Subcutaneous abdominal adipose tissue (tissue), 5 donors: ENCODE results near the gene FAM114A1.

Experiments used
- H3K27ac ChIP-seq: one replicate; pipeline ENCODE4 v1.7.0; 2013; ENCODE audit warnings: low read depth, mild to moderate bottlenecking, inconsistent platforms, low read length, moderate library complexity
- H3K27me3 ChIP-seq, 5 donors: one replicate each; pipeline ENCODE4 v1.7.0; 2013; ENCODE audit warnings: low read length in 5 of 5, inconsistent platforms in 1 of 5; ENCODE audit not compliant: control insufficient read depth in 5 of 5, insufficient read depth in 4 of 5
- H3K36me3 ChIP-seq, 5 donors: one replicate each; pipeline ENCODE4 v1.7.0; 2013; ENCODE audit warnings: low read length in 5 of 5; ENCODE audit not compliant: control insufficient read depth in 5 of 5, insufficient read depth in 5 of 5
- H3K4me1 ChIP-seq, 5 donors: one replicate each; pipeline ENCODE4 v1.7.0; 2013; ENCODE audit warnings: low read length in 5 of 5, mild to moderate bottlenecking in 3 of 5, moderate library complexity in 1 of 5; ENCODE audit not compliant: control insufficient read depth in 5 of 5, insufficient read depth in 5 of 5
- H3K4me3 ChIP-seq, 5 donors: one replicate each; pipeline ENCODE4 v1.7.0; 2013; ENCODE audit warnings: low read length in 5 of 5, low read depth in 1 of 5
- H3K9ac ChIP-seq, 5 donors: one replicate each; pipeline ENCODE4 v1.7.0; 2013; ENCODE audit warnings: low read length in 5 of 5, mild to moderate bottlenecking in 4 of 5, moderate library complexity in 3 of 5
- H3K9me3 ChIP-seq, 5 donors: one replicate each; pipeline ENCODE4 v1.7.0; 2013; ENCODE audit warnings: low read length in 5 of 5; ENCODE audit not compliant: control insufficient read depth in 5 of 5
- donor health status: healthy.
- donor health status: healthy.
- donor health status: healthy.
- donor health status: healthy.
- donor health status: healthy.

Gene FAM114A1

GRCh38 chr4:38832206-38832605 lies 35.4 kb upstream of the FAM114A1 start:
- Histone ChIP-seq H3K4me3 (no peak overlapping the region), H3K27me3 (no peaks in the 10 kb centered on the region), H3K27ac (no peak overlapping the region), H3K36me3 (no peaks in the 10 kb centered on the region), H3K4me1 (peaks cover 0 to 7% (median 0%) of the 10 kb centered on the region in 5 donors), H3K9me3 (peaks cover 0 to 13% (median 7%) of the 10 kb centered on the region in 5 donors), H3K9ac (no peak overlapping the region)

- H3K4me3 ChIP-seq: no peak overlapping the region
- H3K27ac ChIP-seq: no peak overlapping the region
- no peaks in the 10 kb centered on the region for H3K36me3 ChIP-seq
- H3K9ac ChIP-seq: no peak overlapping the region
- peaks cover 0 to 13% (median 7%) of the 10 kb centered on the region in 5 donors for H3K9me3 ChIP-seq
- H3K4me1 ChIP-seq: peaks cover 0 to 7% (median 0%) of the 10 kb centered on the region in 5 donors
- no peaks in the 10 kb centered on the region for H3K27me3 ChIP-seq
Observed at GRCh38 chr4:38832624-38833528, 34.7 kb upstream of the FAM114A1 start.

GRCh38 chr4:38834570-38834969 lies 33.0 kb upstream of the FAM114A1 start:
- no peak overlapping the region for H3K4me3 ChIP-seq
- H3K9ac ChIP-seq: no peak overlapping the region
- H3K9me3 ChIP-seq: peaks cover 0 to 13% (median 7%) of the 10 kb centered on the region in 5 donors

GRCh38 chr4:38837334-38837733 lies 30.3 kb upstream of the FAM114A1 start:
- H3K27me3 ChIP-seq: no peaks in the 10 kb centered on the region
- H3K36me3 ChIP-seq: no peaks in the 10 kb centered on the region

More at GRCh38 chr4:38834570-38834969, 33.0 kb upstream of the FAM114A1 start:
- Histone ChIP-seq H3K27me3 (no peaks in the 10 kb centered on the region), H3K36me3 (no peaks in the 10 kb centered on the region), H3K27ac (no peak overlapping the region), H3K4me1 (peaks cover 0 to 7% (median 0%) of the 10 kb centered on the region in 5 donors)

GRCh38 chr4:38837849-38838248 lies 29.8 kb upstream of the FAM114A1 start:
- H3K4me3 ChIP-seq: no peak overlapping the region
- H3K27ac ChIP-seq: no peak overlapping the region
- H3K9ac ChIP-seq: no peak overlapping the region
- H3K4me1 ChIP-seq: peaks cover 0 to under 1% (median 0%) of the 10 kb centered on the region in 5 donors
- no peaks in the 10 kb centered on the region for H3K36me3 ChIP-seq
- no peaks in the 10 kb centered on the region for H3K27me3 ChIP-seq
- peaks cover 0 to 13% (median 7%) of the 10 kb centered on the region in 5 donors for H3K9me3 ChIP-seq

More at GRCh38 chr4:38837334-38837733, 30.3 kb upstream of the FAM114A1 start:
- no peak overlapping the region for H3K9ac ChIP-seq
- no peak overlapping the region for H3K4me3 ChIP-seq
- H3K9me3 ChIP-seq: peaks cover 0 to 13% (median 7%) of the 10 kb centered on the region in 5 donors
- H3K27ac ChIP-seq: no peak overlapping the region
- H3K4me1 ChIP-seq: peaks cover 0 to 6% (median 0%) of the 10 kb centered on the region in 5 donors

- H3K27ac ChIP-seq: no peak overlapping the region
- H3K4me3 ChIP-seq: no peak overlapping the region
- H3K27me3 ChIP-seq: no peaks in the 10 kb centered on the region
- no peaks in the 10 kb centered on the region for H3K36me3 ChIP-seq
- no peaks in the 10 kb centered on the region for H3K4me1 ChIP-seq
- no peak overlapping the region for H3K9ac ChIP-seq
- no peaks in the 10 kb centered on the region for H3K9me3 ChIP-seq
Observed at GRCh38 chr4:38842994-38843393, 24.6 kb upstream of the FAM114A1 start.

DNA sequence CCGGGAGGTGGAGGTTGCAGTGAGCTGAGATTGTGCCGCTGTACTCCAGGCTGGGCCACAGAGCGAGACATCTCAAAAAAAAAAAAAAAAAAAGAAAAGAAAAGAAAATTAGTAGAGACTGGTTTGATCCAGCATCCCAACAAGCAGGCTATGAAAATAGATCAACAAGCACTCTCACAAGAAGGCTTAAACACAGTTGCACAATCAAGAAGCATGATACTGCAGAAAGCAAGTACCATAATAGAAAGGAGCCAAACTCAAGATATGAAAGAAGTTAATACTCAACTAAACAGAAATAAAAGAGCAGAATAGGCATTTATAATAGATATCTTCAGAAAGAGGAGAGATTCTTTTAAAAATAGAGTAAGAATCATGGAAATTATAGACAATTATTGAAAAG lies 21.6 kb upstream of the FAM114A1 start:
- Histone ChIP-seq H3K9me3 (no peaks in the 10 kb centered on the region), H3K9ac (no peak overlapping the region), H3K27me3 (no peaks in the 10 kb centered on the region), H3K4me1 (no peaks in the 10 kb centered on the region), H3K27ac (no peak overlapping the region), H3K4me3 (no peak overlapping the region), H3K36me3 (no peaks in the 10 kb centered on the region)

DNA sequence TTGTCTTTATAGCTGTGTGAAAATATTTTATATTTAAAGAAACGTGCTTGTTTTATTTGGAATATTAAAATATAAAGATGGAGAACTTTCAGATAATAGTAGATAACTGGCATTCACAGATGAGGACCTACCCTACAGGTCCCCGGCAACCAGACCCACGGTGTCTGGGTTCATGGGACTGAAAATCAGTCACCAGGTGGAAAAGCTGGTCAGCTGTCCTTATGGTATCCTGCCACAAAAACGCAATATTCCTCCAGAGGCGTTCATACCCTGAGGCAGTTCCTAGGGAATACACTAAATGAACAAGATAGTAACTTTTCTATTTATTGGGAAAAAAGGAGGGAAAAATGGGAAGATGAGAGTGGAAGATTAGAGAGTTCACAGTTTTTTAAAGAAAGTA lies 12.1 kb upstream of the FAM114A1 start:
- Histone ChIP-seq H3K9ac (no peak overlapping the region), H3K27ac (no peak overlapping the region), H3K9me3 (no peaks in the 10 kb centered on the region), H3K36me3 (no peaks in the 10 kb centered on the region), H3K4me1 (peaks cover 0 to 22% (median 15%) of the 10 kb centered on the region in 5 donors), H3K27me3 (no peaks in the 10 kb centered on the region), H3K4me3 (peak overlapping the region in 1 of 5 donors; percentile 48)

DNA sequence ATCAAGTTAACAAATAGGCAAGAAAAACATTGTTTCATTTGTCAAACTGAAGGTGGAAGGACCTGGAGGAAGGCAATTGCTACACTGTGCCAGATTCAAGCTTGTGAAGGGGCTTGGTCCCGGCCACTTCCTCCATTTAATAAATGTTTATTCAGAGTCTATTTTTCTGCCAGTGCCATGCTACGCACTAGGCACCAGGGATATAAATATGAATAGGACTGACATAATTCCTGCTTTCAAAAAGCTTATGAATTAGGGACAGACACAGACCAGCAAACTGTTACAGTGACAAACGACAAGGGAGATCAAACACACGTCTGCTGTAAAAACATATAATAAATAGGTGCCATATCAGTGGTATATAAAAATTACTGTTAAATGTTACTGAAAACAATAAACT lies 11.6 kb upstream of the FAM114A1 start:
- H3K27ac ChIP-seq: peak overlapping the region; percentile 84
- no peaks in the 10 kb centered on the region for H3K9me3 ChIP-seq
- H3K36me3 ChIP-seq: no peaks in the 10 kb centered on the region
- peak overlapping the region; percentile 14 to 50 (median 39) for H3K4me3 ChIP-seq
- H3K27me3 ChIP-seq: no peaks in the 10 kb centered on the region
- H3K9ac ChIP-seq: peak overlapping the region in 1 of 5 donors; percentile 20
- peaks cover 0 to 22% (median 15%) of the 10 kb centered on the region in 5 donors for H3K4me1 ChIP-seq
